Body of pancreas (tissue), 4 donors: ENCODE data around the gene SNX24.

Experiments
- CTCF ChIP-seq, 7 experiments: fragments of 450-650 bp in 4 of 7; fragments of 200-600 bp in 3 of 7; sonication (generic) in 3 of 7; IDR thresholded peaks; one replicate each; pipeline ENCODE4 v1.5.1; 2016 to 2019; ENCODE audit warnings: antibody characterized with exemption in 7 of 7
- POLR2A ChIP-seq, 3 donors: fragments of 450-650 bp; IDR thresholded peaks; one replicate each; pipeline ENCODE4 v1.6.1; 2016; ENCODE audit warnings: antibody characterized with exemption in 3 of 3, mild to moderate bottlenecking in 2 of 3

GRCh38 chr5:123001808-123002207 is 156.4 kb downstream of the SNX24 start:
- no peak for TF ChIP-seq CTCF (IDR thresholded peaks at IDR 0.05)
- TF ChIP-seq POLR2A (IDR thresholded peaks at IDR 0.05) = no peak
